ENCODE data around the gene COASY.

The COASY gene

GRCh38 chr17:42561897-42562387 is at the start of gene COASY:
Gene COASY, plus strand, starts transcription at chr17:42562148. Its CDS starts 475 bp downstream, at chr17:42562623.
- H3K9ac ChIP-seq (ENCODE audit: low read depth, low read length): peak within 1 kb of the TSS; percentile 87

GRCh38 chr17:42512246-42512645 is 49.7 kb upstream of the COASY start:
- Histone ChIP-seq H3K9ac (ENCODE audit: low read depth, low read length) (no peak overlapping the region), H3K36me3 (ENCODE audit: insufficient read depth, low read length) (no peaks in the 10 kb centered on the region; the same call in 1 of the 2 replicates)

More at GRCh38 chr17:42561897-42562387, at the start of gene COASY:
- Histone ChIP-seq H3K36me3 (ENCODE audit: insufficient read depth, low read length) (no peaks in the 10 kb centered on the region), H3K9me3 (ENCODE audit: control insufficient read depth, insufficient read depth, low read length) (no peaks in the 10 kb centered on the region), H3K4me1 (ENCODE audit: insufficient read depth, low read length) (peaks cover 7% of the 10 kb centered on the region; the same call in 1 of the 2 replicates)

GRCh38 chr17:42512733-42513251 is 49.2 kb upstream of the COASY start:
- Histone ChIP-seq H3K9me3 (ENCODE audit: control insufficient read depth, insufficient read depth, low read length) (no peaks in the 10 kb centered on the region), H3K36me3 (ENCODE audit: insufficient read depth, low read length) (no peaks in the 10 kb centered on the region; the same call in 1 of the 2 replicates), H3K9ac (ENCODE audit: low read depth, low read length) (no peak overlapping the region), H3K4me1 (ENCODE audit: insufficient read depth, low read length) (no peaks in the 10 kb centered on the region)

More at GRCh38 chr17:42512246-42512645, 49.7 kb upstream of the COASY start:
- no peaks in the 10 kb centered on the region for H3K4me1 ChIP-seq (ENCODE audit: insufficient read depth, low read length)
- no peaks in the 10 kb centered on the region for H3K9me3 ChIP-seq (ENCODE audit: control insufficient read depth, insufficient read depth, low read length)

GRCh38 chr17:42513686-42514085 is 48.3 kb upstream of the COASY start:
- Histone ChIP-seq H3K4me1 (ENCODE audit: insufficient read depth, low read length) (peaks cover 6% of the 10 kb centered on the region; the same call in 1 of the 2 replicates), H3K9ac (ENCODE audit: low read depth, low read length) (no peak overlapping the region), H3K9me3 (ENCODE audit: control insufficient read depth, insufficient read depth, low read length) (no peaks in the 10 kb centered on the region), H3K36me3 (ENCODE audit: insufficient read depth, low read length) (no peaks in the 10 kb centered on the region; the same call in 1 of the 2 replicates)

GRCh38 chr17:42514279-42514678 is 47.7 kb upstream of the COASY start:
- no peaks in the 10 kb centered on the region for H3K9me3 ChIP-seq (ENCODE audit: control insufficient read depth, insufficient read depth, low read length)
- peaks cover 11% of the 10 kb centered on the region for H3K4me1 ChIP-seq (ENCODE audit: insufficient read depth, low read length)
- H3K9ac ChIP-seq (ENCODE audit: low read depth, low read length): no peak overlapping the region
- H3K36me3 ChIP-seq (ENCODE audit: insufficient read depth, low read length): no peaks in the 10 kb centered on the region; the same call in 1 of the 2 replicates

- Histone ChIP-seq H3K36me3 (ENCODE audit: insufficient read depth, low read length) (no peaks in the 10 kb centered on the region), H3K9ac (ENCODE audit: low read depth, low read length) (no peak overlapping the region), H3K9me3 (ENCODE audit: control insufficient read depth, insufficient read depth, low read length) (no peaks in the 10 kb centered on the region), H3K4me1 (ENCODE audit: insufficient read depth, low read length) (peaks cover 16% of the 10 kb centered on the region)
These were observed 47.1 kb upstream of the COASY start for GRCh38 chr17:42514867-42515266.

- Histone ChIP-seq H3K4me1 (ENCODE audit: insufficient read depth, low read length) (peaks cover 29% of the 10 kb centered on the region), H3K36me3 (ENCODE audit: insufficient read depth, low read length) (no peaks in the 10 kb centered on the region), H3K9me3 (ENCODE audit: control insufficient read depth, insufficient read depth, low read length) (no peaks in the 10 kb centered on the region), H3K9ac (ENCODE audit: low read depth, low read length) (no peak overlapping the region)
These were observed 44.4 kb upstream of the COASY start for GRCh38 chr17:42517516-42517915.

- Histone ChIP-seq H3K9ac (ENCODE audit: low read depth, low read length) (no peak overlapping the region), H3K9me3 (ENCODE audit: control insufficient read depth, insufficient read depth, low read length) (no peaks in the 10 kb centered on the region), H3K4me1 (ENCODE audit: insufficient read depth, low read length) (peaks cover 29% of the 10 kb centered on the region), H3K36me3 (ENCODE audit: insufficient read depth, low read length) (no peaks in the 10 kb centered on the region)
These were observed 43.7 kb upstream of the COASY start for GRCh38 chr17:42518046-42518754.

GRCh38 chr17:42518755-42519545 is 43.0 kb upstream of the COASY start:
- H3K36me3 ChIP-seq (ENCODE audit: insufficient read depth, low read length): no peaks in the 10 kb centered on the region
- peaks cover 29% of the 10 kb centered on the region for H3K4me1 ChIP-seq (ENCODE audit: insufficient read depth, low read length)
- H3K9ac ChIP-seq (ENCODE audit: low read depth, low read length): no peak overlapping the region
- no peaks in the 10 kb centered on the region for H3K9me3 ChIP-seq (ENCODE audit: control insufficient read depth, insufficient read depth, low read length)

- no peaks in the 10 kb centered on the region for H3K36me3 ChIP-seq (ENCODE audit: insufficient read depth, low read length)
- H3K9ac ChIP-seq (ENCODE audit: low read depth, low read length): peak overlapping the region; percentile 2; the same call in 1 of the 2 replicates
- no peaks in the 10 kb centered on the region for H3K9me3 ChIP-seq (ENCODE audit: control insufficient read depth, insufficient read depth, low read length)
- H3K4me1 ChIP-seq (ENCODE audit: insufficient read depth, low read length): peaks cover 29% of the 10 kb centered on the region
These were observed 42.1 kb upstream of the COASY start for GRCh38 chr17:42519546-42520491.

GRCh38 chr17:42520540-42520951 is 41.4 kb upstream of the COASY start:
- no peaks in the 10 kb centered on the region for H3K36me3 ChIP-seq (ENCODE audit: insufficient read depth, low read length)
- peaks cover 29% of the 10 kb centered on the region for H3K4me1 ChIP-seq (ENCODE audit: insufficient read depth, low read length)
- H3K9me3 ChIP-seq (ENCODE audit: control insufficient read depth, insufficient read depth, low read length): no peaks in the 10 kb centered on the region
- no peak overlapping the region; the same call in 1 of the 2 replicates for H3K9ac ChIP-seq (ENCODE audit: low read depth, low read length)

- Histone ChIP-seq H3K4me1 (ENCODE audit: insufficient read depth, low read length) (peaks cover 29% of the 10 kb centered on the region), H3K36me3 (ENCODE audit: insufficient read depth, low read length) (no peaks in the 10 kb centered on the region), H3K9me3 (ENCODE audit: control insufficient read depth, insufficient read depth, low read length) (no peaks in the 10 kb centered on the region), H3K9ac (ENCODE audit: low read depth, low read length) (no peak overlapping the region)
These were observed 40.9 kb upstream of the COASY start for GRCh38 chr17:42521036-42521435.

GRCh38 chr17:42521666-42522262 is 40.2 kb upstream of the COASY start:
- Histone ChIP-seq H3K9me3 (ENCODE audit: control insufficient read depth, insufficient read depth, low read length) (no peaks in the 10 kb centered on the region), H3K36me3 (ENCODE audit: insufficient read depth, low read length) (no peaks in the 10 kb centered on the region), H3K4me1 (ENCODE audit: insufficient read depth, low read length) (peaks cover 29% of the 10 kb centered on the region), H3K9ac (ENCODE audit: low read depth, low read length) (no peak overlapping the region)

All from ES-I3 (cell line).